ENCODE results near the gene TMEM37.

TMEM37 gene

GRCh38 chr2:119481501-119482455 is 50.1 kb downstream of the TMEM37 start:
- no peak for DNase-seq

DNA sequence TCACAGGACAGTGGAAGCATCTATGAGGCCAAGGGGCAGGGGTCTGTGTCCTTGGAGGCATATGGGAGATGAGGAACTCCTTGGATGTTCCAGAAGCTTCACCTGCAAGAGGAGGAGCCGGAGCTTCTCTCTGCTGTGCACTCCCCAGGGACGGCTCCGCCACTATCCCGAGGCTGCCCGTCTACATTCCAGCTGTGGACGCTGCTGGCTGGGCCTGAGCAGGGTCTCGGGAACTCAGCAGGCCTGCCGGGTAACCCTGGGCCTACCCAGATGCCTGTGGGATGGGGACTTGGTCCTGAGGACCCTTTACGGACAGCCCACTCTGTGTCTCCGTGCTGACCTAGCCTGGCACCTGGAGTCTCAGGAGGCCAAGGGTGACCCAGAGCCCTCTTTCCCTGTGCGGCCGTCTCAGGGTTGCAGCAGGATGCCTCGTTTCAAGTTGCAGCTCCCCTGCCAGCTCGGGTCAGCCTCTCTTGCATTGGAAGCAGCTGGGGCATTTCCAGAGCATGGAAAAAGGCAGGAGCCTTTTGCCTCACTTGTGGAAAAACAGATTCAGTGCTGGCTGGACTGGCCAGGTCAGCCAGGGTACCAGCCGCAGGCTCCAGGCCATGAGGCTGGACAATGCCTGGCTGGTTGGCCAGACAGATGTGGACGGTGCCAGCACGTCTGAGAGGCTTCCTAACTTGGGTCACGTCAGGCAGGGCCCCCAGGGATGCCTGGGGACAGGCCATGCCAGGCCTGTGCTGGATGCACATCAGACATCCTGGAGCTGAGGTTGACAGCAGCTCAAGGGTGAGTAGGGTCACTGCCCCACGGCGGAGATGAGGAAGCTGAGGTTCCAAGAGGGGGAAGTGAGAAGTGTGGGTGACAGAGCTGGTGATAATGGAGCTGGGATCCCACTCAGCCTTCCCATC is 51.1 kb downstream of the TMEM37 start:
- DNase-seq, result no peak

DNA sequence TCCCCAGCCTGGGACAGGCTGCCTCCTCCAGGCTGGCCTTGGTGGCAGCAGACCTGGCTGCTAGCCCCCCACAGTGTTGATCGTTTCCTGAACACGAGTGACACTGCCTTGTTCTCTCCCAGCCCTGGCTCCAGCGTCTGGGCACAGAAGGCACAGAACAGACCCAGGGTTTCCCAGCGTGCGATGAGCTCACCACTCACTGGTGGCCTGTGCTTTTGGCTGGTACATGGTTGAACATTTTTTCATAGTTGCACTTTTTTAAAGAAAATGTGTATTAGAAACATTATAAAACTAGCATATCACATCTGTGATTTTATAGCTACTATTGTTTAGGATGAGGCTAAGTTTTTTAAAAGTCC is 51.7 kb downstream of the TMEM37 start:
- DNase-seq, result no peak

DNA sequence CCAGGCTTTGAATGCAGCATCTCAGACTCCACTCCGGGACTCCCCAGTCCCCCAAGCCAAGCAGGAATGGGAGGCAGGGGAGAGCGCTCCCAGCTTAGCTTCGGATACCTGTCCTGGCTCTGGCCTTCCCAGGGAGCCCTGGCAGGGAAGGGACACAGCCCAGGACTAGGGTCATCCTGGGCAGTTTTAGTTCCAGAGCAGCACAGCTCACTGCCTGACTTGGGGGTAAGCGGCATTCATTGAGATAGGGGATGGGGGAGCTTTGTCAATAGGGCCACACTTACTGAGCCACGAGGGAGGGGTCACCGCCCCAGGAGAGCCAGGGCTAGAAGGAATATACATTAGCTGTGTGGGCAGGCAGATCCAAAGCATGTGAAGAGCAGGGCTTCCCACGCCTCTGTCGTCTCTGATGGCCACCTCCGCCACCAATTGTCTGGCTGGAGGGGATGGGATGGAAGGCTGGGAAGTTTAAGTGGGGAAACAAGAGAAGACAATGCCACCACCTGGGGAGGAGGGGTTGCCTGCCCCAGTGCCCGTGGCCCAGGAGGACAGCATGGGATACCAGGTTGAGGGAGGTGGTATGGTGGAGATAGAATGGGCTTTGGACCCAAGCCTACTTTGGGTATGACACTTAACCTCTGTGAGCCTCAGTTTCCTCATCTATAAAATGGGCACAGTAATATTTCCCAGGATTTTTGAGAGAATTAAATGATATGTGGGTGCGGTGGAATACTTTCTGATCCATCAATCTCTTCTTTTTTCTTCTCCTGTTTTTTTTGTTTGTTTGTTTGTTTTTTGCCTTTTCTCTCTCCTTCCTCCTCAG is 52.5 kb downstream of the TMEM37 start:
- no peak for DNase-seq

DNA sequence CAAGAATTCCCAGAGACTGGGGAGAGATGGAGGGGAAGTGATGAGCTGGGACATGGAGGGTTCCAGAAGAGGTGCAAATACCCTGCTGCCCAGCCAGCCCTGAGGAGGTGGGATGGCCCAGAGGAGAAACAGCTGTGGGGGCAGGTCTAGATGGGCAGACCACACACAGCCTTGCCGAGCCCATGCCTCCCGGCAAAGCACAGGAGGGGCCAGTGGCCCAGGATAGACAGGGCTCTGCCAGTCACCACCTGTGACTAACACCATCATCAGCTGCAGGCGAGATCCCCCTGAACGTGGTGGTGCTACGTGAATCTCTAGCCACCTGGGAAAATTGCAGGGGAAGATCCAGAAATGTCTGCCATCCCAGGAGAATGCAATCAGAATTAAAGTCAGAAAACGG is 53.2 kb downstream of the TMEM37 start:
- DNase-seq, result no peak

- no peak for DNase-seq
Observed at GRCh38 chr2:119485336-119486110, 53.9 kb downstream of the TMEM37 start.

DNA sequence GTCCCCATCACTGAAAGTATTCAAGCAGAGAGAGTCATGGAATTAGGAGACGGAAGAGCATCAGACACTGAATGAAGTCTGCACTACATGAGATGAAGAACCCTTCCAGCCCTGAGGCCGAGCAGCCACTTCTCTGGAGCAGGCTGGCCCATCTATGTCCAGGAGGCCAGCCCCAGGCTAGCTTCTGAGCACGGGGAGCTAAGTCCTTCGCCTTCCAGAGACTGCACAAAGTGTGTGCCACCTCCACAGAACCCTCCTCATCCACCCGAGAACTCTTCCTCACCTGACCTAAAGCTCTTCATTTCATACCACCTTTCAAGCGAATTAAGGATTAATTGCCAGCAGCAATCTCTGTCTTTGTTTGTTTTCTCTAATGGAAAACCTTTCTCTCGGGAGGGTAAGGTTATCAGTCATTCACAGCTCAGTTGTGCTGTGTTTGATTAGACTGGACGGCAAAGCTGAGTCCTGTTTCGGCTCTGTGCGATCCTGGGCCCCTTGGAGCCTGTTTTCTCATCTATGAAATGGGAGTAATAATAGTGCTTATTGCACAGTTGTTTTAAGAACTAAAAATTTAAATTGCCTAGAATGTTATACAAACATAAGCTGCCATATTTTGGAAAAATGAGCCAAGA is 54.7 kb downstream of the TMEM37 start:
- no peak for DNase-seq

GRCh38 chr2:119486886-119487285 is 55.2 kb downstream of the TMEM37 start:
- DNase-seq, result no peak

GRCh38 chr2:119487434-119488244 is 56.0 kb downstream of the TMEM37 start:
- DNase-seq, result no peak

Measured in stimulated activated naive CD4-positive, alpha-beta T cell (primary cell).